ENCODE results near the gene TAF6. TPM values are rescaled to one million over a fixed set of nuclear protein-coding genes. Genes with fewer than 3 reads are reported as not detected.

Gene TAF6
- total RNA-seq, 1 experiment from 2014 or later: 87.1 TPM

DNA sequence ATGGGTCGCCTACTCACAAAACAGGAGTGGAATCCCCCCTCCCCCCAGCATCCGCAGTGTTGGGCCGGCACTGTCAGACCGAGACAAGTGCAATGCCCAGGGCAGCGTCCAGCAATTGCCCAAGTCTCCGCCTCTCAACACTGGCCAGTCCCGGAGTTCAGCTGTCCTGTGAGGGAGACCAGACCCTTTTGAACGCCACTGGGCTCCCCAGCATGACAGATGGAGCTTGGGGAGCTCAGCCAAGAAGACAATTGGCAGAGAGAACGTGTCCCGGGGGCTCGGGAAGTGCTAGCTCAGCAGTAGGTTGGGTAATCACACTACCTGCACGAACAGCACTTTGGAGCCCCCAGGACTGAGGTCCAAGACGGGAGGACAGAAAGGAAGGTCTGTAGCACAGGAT lies 25.7 kb downstream of the TAF6 start:
- Histone ChIP-seq H3K9me3 (ENCODE audit: control insufficient read depth, low read depth, low read length) (no peaks in the 10 kb centered on the region), H3K18ac (ENCODE audit: insufficient read length, low read depth, low read length) (no peak overlapping the region), H3K56ac (ENCODE audit: insufficient read length, low read depth, low read length) (no peak overlapping the region), H3T11ph (ENCODE audit: low read length) (no peak overlapping the region), H3K23me2 (ENCODE audit: insufficient read length, low read depth, low read length, poor library complexity, severe bottlenecking) (peaks cover 4% of the 10 kb centered on the region), H3K4me2 (ENCODE audit: insufficient read depth, insufficient read length, low read length) (no peak overlapping the region), H2AK5ac (ENCODE audit: insufficient read length, low read length) (no peak overlapping the region), H3K4ac (ENCODE audit: low read depth, low read length) (no peak overlapping the region), H2BK12ac (ENCODE audit: insufficient read length, low read depth, low read length) (no peak overlapping the region), H3K14ac (ENCODE audit: insufficient read depth, low read length) (no peak overlapping the region), H3K79me2 (ENCODE audit: insufficient read depth, low read length) (no peaks in the 10 kb centered on the region; the same call in 1 of the 2 replicates), H2BK15ac (ENCODE audit: low read depth, low read length) (no peak overlapping the region), H2BK120ac (ENCODE audit: low read depth, low read length, poor library complexity, severe bottlenecking) (no peak overlapping the region), H2BK5ac (ENCODE audit: insufficient read length, low read length) (no peak overlapping the region), H3K27ac (ENCODE audit: insufficient read length, low read depth, low read length) (no peak overlapping the region), H3K27me3 (ENCODE audit: insufficient read depth, low read length) (no peaks in the 10 kb centered on the region), H3K23ac (ENCODE audit: insufficient read length, low read depth, low read length) (no peak overlapping the region), H2AFZ (ENCODE audit: low read length) (no peak overlapping the region), H4K5ac (ENCODE audit: insufficient read length, low read depth, low read length) (no peak overlapping the region), H4K20me1 (ENCODE audit: control insufficient read depth, insufficient read depth, insufficient read length) (no peaks in the 10 kb centered on the region), H3K79me1 (ENCODE audit: insufficient read depth, low read depth, low read length, poor library complexity, severe bottlenecking) (peaks cover 2% of the 10 kb centered on the region), H2BK20ac (ENCODE audit: low read depth, low read length, poor library complexity, severe bottlenecking) (no peak overlapping the region), H4K91ac (ENCODE audit: insufficient read length, low read depth, low read length) (no peak overlapping the region), H3K9ac (ENCODE audit: extremely low read depth, insufficient read length, low read length) (no peak overlapping the region), H3K4me1 (ENCODE audit: insufficient read depth, low read length) (no peaks in the 10 kb centered on the region), H4K8ac (replicated peaks; ENCODE audit: insufficient read length, low read depth, low read length) (no peak overlapping the region)
- Mint-ChIP-seq H3K27me3 (ENCODE audit: low read depth) (peaks cover 5% of the 10 kb centered on the region), H3K4me1 (peaks cover 9 to 17% of the 10 kb centered on the region in 2 experiments), H3K36me3 (ENCODE audit: insufficient read depth in 1 of 3, low read depth in 3 of 3) (peaks cover 80 to 89% (median 87%) of the 10 kb centered on the region in 3 experiments), H3K4me3 (peak overlapping the region in 1 of 2 experiments; percentile 46; a peak in 3 of 5 replicates), H3K27ac (peak overlapping the region; percentile 52 to 88 (median 86); a peak in 5 of 7 replicates), H3K9me3 (no peaks in the 10 kb centered on the region; a peak in 1 of 5 replicates)
- TF ChIP-seq, protein P1, sequence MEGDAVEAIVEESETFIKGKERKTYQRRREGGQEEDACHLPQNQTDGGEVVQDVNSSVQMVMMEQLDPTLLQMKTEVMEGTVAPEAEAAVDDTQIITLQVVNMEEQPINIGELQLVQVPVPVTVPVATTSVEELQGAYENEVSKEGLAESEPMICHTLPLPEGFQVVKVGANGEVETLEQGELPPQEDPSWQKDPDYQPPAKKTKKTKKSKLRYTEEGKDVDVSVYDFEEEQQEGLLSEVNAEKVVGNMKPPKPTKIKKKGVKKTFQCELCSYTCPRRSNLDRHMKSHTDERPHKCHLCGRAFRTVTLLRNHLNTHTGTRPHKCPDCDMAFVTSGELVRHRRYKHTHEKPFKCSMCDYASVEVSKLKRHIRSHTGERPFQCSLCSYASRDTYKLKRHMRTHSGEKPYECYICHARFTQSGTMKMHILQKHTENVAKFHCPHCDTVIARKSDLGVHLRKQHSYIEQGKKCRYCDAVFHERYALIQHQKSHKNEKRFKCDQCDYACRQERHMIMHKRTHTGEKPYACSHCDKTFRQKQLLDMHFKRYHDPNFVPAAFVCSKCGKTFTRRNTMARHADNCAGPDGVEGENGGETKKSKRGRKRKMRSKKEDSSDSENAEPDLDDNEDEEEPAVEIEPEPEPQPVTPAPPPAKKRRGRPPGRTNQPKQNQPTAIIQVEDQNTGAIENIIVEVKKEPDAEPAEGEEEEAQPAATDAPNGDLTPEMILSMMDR (conservative IDR thresholded peaks at IDR 0.05): no peak
- no CpG with 5 or more reads among the region's 13 CpGs for WGBS (ENCODE audit: extremely low coverage, insufficient read length, low lambda C conversion rate)
- no peak for DNase-seq
